ENCODE results near the gene EGFR. TPM values are rescaled to one million over a fixed set of nuclear protein-coding genes. Genes with fewer than 3 reads are reported as not detected.

EGFR gene
- total and polyA plus RNA-seq, 2 experiments from 2014 or later = 21.6 to 51.0 TPM

- no peaks in the 10 kb centered on the region for H3K9me2 ChIP-seq (replicated peaks; ENCODE audit: insufficient read depth)
- no peak for TF ChIP-seq EZH2phosphoT487 (IDR thresholded peaks at IDR 0.05; ENCODE audit: low read depth, severe bottlenecking, unreplicated experiment)
- no peak for TF ChIP-seq CTCF (IDR thresholded peaks at IDR 0.05; ENCODE audit: poor library complexity)
- TF ChIP-seq EZH2 (IDR thresholded peaks at IDR 0.05; ENCODE audit: borderline replicate concordance) = no peak
- H3K36me3 ChIP-seq (replicated peaks; ENCODE audit: insufficient read depth, low read depth) = no peaks in the 10 kb centered on the region
- H3K27ac ChIP-seq = no peak overlapping the region
- no peaks in the 10 kb centered on the region for H3K9me3 ChIP-seq (ENCODE audit: low read depth)
- peaks cover 3% of the 10 kb centered on the region for H4K20me1 ChIP-seq (ENCODE audit: insufficient read depth, poor library complexity, severe bottlenecking)
- no peaks in the 10 kb centered on the region for H3K27me3 ChIP-seq
- WGBS (ENCODE audit: low lambda C conversion rate, missing lambda C conversion rate) = 94% methylated on average over 13 of the region's 13 CpGs
- peaks cover 83% of the 10 kb centered on the region for H3K79me2 ChIP-seq
- H3K4me1 ChIP-seq (ENCODE audit: insufficient read depth) = no peaks in the 10 kb centered on the region
- no peak for DNase-seq (ENCODE audit: low spot score)
- no peak overlapping the region for H2AFZ ChIP-seq
- H3K4me3 ChIP-seq = no peak overlapping the region
- no peak overlapping the region for H3K4me2 ChIP-seq
Measured at GRCh38 chr7:55036950-55037736, 18.3 kb downstream of the EGFR start.

GRCh38 chr7:55043691-55044370 lies 25.0 kb downstream of the EGFR start:
- no peak overlapping the region for H2AFZ ChIP-seq
- H4K20me1 ChIP-seq (ENCODE audit: insufficient read depth, poor library complexity, severe bottlenecking) = no peaks in the 10 kb centered on the region
- 86% methylated on average over 3 of the region's 3 CpGs for WGBS (ENCODE audit: low lambda C conversion rate, missing lambda C conversion rate)
- no peaks in the 10 kb centered on the region for H3K9me2 ChIP-seq (replicated peaks; ENCODE audit: insufficient read depth)
- peak overlapping the region; percentile 2 for H3K27ac ChIP-seq
- H3K36me3 ChIP-seq (replicated peaks; ENCODE audit: insufficient read depth, low read depth) = no peaks in the 10 kb centered on the region
- H3K9me3 ChIP-seq (ENCODE audit: low read depth) = no peaks in the 10 kb centered on the region
- H3K79me2 ChIP-seq = peaks cover 74% of the 10 kb centered on the region
- no peak overlapping the region for H3K4me3 ChIP-seq
- peaks cover 47% of the 10 kb centered on the region for H3K4me1 ChIP-seq (ENCODE audit: insufficient read depth)
- TF ChIP-seq CTCF (IDR thresholded peaks at IDR 0.05; ENCODE audit: poor library complexity) (no peak), EZH2 (IDR thresholded peaks at IDR 0.05; ENCODE audit: borderline replicate concordance) (no peak), EZH2phosphoT487 (IDR thresholded peaks at IDR 0.05; ENCODE audit: low read depth, severe bottlenecking, unreplicated experiment) (no peak)
- no peaks in the 10 kb centered on the region for H3K27me3 ChIP-seq
- no peak for DNase-seq (ENCODE audit: low spot score)
- H3K4me2 ChIP-seq = no peak overlapping the region

GRCh38 chr7:55044371-55044717 lies 25.5 kb downstream of the EGFR start:
- no peak for DNase-seq (ENCODE audit: low spot score)
- H3K27ac ChIP-seq = peak overlapping the region; percentile 2
- H2AFZ ChIP-seq = no peak overlapping the region
- no peaks in the 10 kb centered on the region for H4K20me1 ChIP-seq (ENCODE audit: insufficient read depth, poor library complexity, severe bottlenecking)
- H3K79me2 ChIP-seq = peaks cover 75% of the 10 kb centered on the region
- H3K4me2 ChIP-seq = no peak overlapping the region
- WGBS (ENCODE audit: low lambda C conversion rate, missing lambda C conversion rate) = 94% methylated on average over 6 of the region's 6 CpGs
- H3K9me2 ChIP-seq (replicated peaks; ENCODE audit: insufficient read depth) = no peaks in the 10 kb centered on the region
- no peaks in the 10 kb centered on the region for H3K36me3 ChIP-seq (replicated peaks; ENCODE audit: insufficient read depth, low read depth)
- H3K4me1 ChIP-seq (ENCODE audit: insufficient read depth) = peaks cover 51% of the 10 kb centered on the region
- no peaks in the 10 kb centered on the region for H3K27me3 ChIP-seq
- TF ChIP-seq CTCF (IDR thresholded peaks at IDR 0.05; ENCODE audit: poor library complexity) (no peak), EZH2 (IDR thresholded peaks at IDR 0.05; ENCODE audit: borderline replicate concordance) (no peak), EZH2phosphoT487 (IDR thresholded peaks at IDR 0.05; ENCODE audit: low read depth, severe bottlenecking, unreplicated experiment) (no peak)
- no peak overlapping the region for H3K4me3 ChIP-seq
- H3K9me3 ChIP-seq (ENCODE audit: low read depth) = no peaks in the 10 kb centered on the region

Measured in hepatocyte (in vitro differentiated cells).